HG02885 (cell line): ENCODE measurements around the gene CERCAM.
"Not testable (repeated sequence)": the region's sequence is repeated elsewhere in the genome, so short reads cannot be mapped to it uniquely, and the experiment has no call there.

Source experiments
- ATAC-seq: cut with Tn5 transposase; IDR thresholded peaks from one replicate; pipeline ENCODE4 v1.9.1; 2021; ENCODE audit warnings: mild to moderate bottlenecking; ENCODE audit not compliant: unreplicated experiment, poor library complexity

The CERCAM gene

GRCh38 chr9:128392302-128393144, 28.1 kb upstream of the CERCAM start:
- no peak for ATAC-seq

DNA sequence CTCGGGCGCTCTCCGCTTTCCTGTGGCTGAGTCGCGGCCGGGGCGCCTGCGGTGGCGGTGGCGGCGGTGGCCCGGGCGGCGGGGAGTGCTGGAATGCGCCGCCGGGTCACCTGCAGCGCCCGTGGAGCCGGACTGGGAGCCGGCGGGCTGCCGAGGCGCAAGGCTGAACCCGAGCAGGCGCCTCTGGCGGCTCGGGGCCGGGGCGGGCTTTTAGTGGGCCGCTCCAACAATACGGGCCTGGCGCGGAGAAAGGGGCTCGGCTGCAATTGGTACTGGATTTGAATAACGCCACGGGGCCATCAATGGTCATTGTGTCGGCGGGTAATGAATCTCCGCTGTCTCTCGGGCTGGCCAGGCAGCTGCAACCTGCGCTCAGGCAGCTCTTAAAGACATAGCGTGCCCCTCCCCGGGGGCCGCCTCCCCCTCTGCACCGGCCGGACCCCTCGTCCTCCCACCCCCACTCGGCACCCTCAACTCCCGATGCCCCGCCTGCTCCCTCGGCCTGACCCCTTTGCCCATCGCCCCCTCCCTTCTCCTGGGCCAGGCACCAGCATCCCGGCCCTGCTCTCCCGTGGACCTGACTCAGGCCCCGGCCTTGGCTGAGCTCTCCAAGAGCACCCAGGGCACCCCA, 27.4 kb upstream of the CERCAM start:
- no peak for ATAC-seq

GRCh38 chr9:128393970-128394369, 26.7 kb upstream of the CERCAM start:
- ATAC-seq = no peak

GRCh38 chr9:128394379-128395168, 26.1 kb upstream of the CERCAM start:
- no peak for ATAC-seq

GRCh38 chr9:128396970-128397613, 23.6 kb upstream of the CERCAM start:
- no peak for ATAC-seq

DNA sequence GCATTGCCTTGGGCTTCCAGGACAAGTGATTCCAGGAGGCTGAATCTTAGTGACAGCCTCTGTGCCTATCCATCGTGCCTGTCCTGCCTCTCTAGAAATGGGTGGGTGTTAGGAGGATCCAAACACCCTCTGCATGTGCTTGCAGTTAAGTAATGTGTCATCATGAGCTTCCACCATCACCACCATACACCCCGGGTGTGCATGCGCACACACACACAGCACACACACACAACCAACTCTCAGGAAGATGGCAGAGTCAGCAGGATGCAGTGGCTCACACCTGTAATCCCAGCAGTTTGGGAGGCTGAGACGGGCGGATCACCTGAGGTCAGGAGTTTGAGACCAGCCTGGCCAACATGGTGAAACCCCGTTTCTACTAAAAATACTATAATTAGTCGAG, 22.8 kb upstream of the CERCAM start:
- no peak for ATAC-seq

DNA sequence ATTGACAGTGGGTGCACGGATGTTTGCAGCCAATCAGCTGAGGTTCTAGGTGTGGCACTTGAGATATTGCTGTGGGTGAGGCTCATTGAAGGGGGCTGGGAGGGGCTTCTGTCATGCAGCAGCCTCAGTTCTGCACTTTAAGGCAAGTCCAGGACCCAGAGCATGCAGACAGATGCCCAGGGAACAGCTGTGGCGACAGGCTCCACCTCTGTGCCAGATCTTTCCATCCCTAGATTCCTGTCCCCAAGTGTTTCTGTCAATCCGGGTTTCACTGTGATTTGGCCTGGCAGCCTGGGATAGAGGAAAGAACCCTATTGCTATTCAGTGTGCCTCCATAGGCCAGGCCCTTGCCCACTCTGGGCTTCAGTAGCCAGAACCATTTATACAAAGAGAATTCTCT, 20.8 kb upstream of the CERCAM start:
- no peak for ATAC-seq

DNA sequence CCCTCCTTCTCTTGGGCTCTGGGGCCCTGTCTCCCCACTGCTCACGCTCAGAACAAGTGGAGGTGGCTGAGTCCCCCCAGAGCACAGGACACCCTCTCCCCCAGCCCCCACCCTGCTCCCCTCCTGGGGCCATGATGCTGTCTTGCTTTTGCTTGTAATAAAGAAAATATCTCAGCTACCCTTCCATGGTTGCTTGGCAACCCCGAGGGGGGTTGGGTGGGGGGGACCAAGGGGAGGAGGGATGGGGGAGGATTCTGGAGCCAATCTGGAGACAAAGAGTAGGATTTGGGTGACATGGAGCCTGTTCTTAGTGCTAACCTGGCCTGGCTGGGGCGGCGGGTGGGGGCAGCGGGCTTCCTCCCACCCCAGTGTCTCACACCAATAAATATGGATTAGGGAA, 16.1 kb upstream of the CERCAM start:
- ATAC-seq = no peak

DNA sequence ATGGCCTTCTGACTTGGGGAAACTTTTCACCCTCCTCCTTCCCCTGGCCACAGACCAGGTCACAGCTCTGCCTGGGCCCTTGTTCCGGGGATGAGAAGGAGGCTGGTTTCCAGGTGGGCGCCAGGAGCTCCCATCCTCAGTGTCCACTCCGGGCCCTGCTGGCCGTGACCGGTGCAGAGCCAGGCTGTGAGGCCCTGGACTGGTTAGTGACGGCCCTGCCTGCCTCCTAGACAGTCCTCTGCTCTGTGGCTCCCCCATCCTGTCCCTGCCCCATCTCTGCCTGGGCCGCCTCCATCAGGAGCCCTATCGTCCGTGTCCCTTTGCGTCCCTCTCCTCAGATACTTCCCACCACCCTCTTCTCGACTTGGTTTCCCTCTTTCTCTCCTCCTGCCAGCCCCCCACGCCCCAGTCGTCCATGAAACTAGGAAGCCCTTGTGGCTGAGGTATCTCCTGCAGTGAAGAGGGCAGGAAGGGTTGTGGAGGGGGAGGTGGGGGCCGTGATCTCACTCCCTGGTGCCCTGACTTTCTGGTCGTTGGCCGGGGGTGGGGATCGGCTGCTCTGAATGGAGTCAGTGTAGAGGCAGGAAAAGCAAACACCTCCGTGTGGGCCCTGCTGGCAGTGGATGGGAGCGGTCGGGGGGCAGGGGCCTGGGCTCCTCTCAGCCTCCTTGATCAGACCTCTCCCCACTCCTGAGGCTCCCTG, 15.4 kb upstream of the CERCAM start:
- ATAC-seq = no peak

GRCh38 chr9:128405780-128406171, 14.9 kb upstream of the CERCAM start:
- no peak for ATAC-seq

DNA sequence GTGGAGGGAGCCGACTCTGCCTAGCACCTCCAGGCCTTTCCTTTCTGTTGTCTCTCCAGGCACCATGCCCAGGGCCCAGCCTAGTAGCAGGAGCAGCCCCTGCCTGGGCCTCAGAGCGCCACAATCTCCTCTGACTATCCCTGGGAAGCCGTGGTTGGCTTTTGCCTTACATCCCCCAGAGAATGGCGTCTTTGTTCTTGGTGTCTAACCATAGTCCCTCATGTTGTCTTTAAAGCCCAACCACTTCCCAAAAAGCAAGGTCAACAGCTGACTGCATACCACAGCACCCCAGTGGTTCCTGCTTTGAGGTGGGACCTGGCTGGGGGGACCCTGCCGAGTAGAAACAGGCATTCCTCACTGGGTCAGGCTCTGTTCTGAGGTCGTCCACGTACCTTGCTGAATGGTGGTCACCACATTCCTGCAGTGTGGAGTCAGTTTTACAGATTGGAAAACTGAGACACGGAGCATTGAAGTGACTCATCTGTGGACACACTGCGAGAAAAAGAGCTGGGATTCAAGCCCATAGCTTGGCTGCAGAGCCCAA, 13.7 kb upstream of the CERCAM start:
- ATAC-seq = no peak

DNA sequence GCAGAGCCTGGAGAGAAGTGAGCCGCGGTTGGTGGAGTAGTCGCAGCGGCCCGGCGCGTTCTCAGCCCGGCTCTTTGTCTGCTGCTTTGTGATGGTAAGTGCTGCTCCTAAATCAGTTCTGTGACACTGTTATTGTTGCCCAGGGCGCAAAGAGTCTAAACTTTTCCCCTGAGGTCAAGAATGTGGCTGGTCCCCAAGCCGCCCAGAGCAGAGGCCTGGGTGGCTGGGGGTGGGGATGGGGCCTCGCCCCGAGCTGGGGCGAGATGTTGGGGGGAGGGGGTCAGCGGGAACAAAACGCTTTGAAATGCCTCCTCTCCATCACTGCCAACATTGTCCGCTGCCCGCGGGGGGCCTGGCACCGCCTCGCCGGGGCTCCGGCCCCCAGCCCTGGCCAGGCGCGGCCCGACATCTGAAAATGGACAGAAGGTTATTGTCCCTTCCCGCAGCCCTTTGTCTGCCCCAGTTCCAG, 11.7 kb upstream of the CERCAM start:
- no peak for ATAC-seq

DNA sequence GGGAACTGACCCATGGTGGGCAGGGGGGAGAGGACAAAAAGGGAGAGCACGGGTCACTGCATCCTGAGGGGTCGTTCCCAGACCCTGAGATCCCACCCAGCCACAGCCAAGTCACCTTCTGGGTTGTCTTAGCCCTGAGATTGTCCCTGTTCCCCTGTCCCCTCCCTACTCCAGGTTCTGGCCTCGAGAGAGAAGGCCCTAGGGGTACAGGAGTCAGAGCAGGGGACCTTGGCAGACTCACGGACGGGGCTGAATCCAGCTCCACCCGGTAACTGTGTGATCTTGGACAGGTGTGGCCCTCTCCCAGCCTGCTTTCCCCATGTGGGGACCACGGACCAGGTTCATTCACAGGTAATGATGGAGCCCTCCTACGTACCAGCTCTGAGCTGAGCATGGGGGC, 11.2 kb upstream of the CERCAM start:
- no peak for ATAC-seq

DNA sequence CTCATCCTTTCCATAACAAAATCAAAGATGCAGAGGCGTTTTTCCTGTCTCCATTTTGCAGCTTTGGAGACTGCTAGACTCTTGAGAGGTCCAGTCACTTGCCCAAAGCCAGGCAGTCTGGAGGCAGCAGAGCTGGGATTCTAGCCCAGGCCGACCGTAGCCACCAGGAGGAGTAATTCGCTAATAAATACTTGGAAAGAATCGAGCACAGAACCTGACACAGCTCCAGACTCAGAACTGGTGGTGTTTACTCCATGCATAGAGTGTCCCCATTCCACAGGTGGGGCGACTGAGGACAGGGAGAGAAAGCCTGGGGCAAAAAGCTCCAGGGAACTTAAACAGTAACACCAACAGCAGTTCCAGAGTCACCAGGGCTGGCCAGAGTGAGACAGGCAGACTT, 10.7 kb upstream of the CERCAM start:
- ATAC-seq = no peak

GRCh38 chr9:128411364-128412119, 9.1 kb upstream of the CERCAM start:
- no peak for ATAC-seq

DNA sequence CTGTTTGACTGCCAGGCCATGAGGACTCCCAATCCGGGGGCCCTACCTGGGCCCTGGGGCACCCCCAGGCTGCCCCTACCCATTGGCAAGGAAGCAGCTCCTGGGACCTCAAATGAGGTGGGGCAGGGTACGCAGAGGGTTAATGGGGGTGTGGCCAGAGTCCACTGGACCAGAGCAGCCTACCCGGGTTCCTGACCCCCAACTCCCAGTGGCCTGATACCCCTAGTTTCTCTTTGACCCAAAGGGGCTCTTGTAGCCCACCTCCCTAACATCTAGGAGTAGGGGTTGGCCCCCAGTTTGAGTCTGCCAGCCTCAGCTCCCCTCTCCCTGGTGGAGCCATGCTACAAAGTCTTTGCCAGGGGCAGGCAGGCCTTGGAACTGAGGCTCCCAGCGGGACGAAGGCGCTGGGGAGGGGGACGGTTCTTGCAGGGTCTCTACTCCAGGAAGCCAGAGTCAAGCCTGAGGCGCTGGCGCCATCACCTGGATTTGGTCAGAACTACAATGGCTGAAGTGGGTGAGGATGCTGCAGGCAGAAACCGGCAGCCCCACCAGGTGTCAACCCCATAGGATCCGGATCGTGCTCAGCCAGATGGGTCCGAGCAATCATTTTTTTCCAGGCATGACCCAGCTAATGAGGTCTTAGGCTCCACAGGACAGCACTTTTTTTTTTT, 8.4 kb upstream of the CERCAM start:
- ATAC-seq = no peak

GRCh38 chr9:128413728-128414127, 6.9 kb upstream of the CERCAM start:
- not testable (repeated sequence) for ATAC-seq

DNA sequence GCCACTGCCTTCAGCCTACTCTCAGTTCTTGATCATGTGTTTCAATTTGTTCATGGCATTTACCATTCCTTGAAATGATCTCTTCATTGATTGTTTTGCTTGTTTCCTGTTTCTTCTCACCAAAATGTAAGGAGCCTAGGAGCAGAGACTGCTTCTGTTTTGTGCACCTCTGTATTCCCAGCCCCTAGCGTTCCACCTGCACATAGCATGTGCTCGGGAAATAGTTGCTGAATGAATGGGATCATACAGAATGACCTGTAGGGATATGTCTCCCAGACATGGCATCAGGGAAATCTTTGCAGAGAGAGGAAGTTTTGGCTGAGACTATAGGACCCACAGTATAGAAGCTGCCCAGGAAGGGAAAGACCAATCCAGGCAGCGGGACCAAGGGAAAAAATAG, 6.2 kb upstream of the CERCAM start:
- ATAC-seq = no peak
